ENCODE data around the gene SMIM45. TPM values are rescaled to one million over a fixed set of nuclear protein-coding genes. Genes with fewer than 3 reads are reported as not detected.

SMIM45 gene

GRCh38 chr22:42001706-42002105 lies 49.8 kb downstream of the SMIM45 start:
- no peaks in the 10 kb centered on the region for H3K9me3 ChIP-seq
- TF ChIP-seq, protein P1, sequence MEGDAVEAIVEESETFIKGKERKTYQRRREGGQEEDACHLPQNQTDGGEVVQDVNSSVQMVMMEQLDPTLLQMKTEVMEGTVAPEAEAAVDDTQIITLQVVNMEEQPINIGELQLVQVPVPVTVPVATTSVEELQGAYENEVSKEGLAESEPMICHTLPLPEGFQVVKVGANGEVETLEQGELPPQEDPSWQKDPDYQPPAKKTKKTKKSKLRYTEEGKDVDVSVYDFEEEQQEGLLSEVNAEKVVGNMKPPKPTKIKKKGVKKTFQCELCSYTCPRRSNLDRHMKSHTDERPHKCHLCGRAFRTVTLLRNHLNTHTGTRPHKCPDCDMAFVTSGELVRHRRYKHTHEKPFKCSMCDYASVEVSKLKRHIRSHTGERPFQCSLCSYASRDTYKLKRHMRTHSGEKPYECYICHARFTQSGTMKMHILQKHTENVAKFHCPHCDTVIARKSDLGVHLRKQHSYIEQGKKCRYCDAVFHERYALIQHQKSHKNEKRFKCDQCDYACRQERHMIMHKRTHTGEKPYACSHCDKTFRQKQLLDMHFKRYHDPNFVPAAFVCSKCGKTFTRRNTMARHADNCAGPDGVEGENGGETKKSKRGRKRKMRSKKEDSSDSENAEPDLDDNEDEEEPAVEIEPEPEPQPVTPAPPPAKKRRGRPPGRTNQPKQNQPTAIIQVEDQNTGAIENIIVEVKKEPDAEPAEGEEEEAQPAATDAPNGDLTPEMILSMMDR (IDR thresholded peaks at IDR 0.05): no peak
- no peaks in the 10 kb centered on the region for H3K27me3 ChIP-seq
- intact Hi-C loops (cut with DNase I): no loop called here
- H3K36me3 ChIP-seq: no peaks in the 10 kb centered on the region
- no peak overlapping the region for H3K4me3 ChIP-seq
- no peaks in the 10 kb centered on the region for H3K4me1 ChIP-seq
- DNase-seq (ENCODE audit: low spot score in 2 of 2): no peak
- no peak overlapping the region for H3K27ac ChIP-seq

DNA sequence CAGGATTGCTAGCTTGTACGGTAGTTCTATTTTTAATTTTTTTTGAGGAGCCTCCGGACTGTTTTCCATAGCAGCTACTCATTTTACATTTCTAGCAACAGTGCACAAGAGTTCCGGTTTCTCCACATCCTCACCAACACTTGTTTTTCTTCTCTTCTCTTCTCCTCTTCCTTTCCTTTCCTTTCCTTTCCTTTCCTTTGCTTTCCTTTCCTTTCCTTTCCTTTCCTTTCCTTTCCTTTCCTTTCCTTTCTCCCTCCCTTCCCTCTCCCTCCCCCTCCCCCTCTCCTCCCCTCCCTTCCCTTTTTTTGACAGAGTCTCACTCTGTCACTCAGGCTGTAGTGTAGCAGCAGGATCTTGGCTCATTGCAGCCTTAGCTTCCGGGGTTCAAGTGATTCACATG lies 56.0 kb downstream of the SMIM45 start:
- Histone ChIP-seq H3K36me3 (no peaks in the 10 kb centered on the region), H3K4me1 (no peaks in the 10 kb centered on the region), H3K27me3 (no peaks in the 10 kb centered on the region), H3K9me3 (peaks cover 0 to 24% of the 10 kb centered on the region in 2 donors), H3K4me3 (no peak overlapping the region), H3K27ac (no peak overlapping the region)
- no peak for DNase-seq (ENCODE audit: low spot score in 2 of 2)
- intact Hi-C loops (cut with DNase I): no loop called here
- TF ChIP-seq, protein P1 (IDR thresholded peaks at IDR 0.05): no peak

Other genes with a start within 250 kb of the SMIM45 start
- gene CCDC134, start 151.5 kb upstream of the SMIM45 start, total RNA-seq: 6.4 TPM
- gene SREBF2, start 119.0 kb upstream of the SMIM45 start, total RNA-seq: 46.1 TPM
- gene SHISA8, start 37.1 kb upstream of the SMIM45 start, total RNA-seq: not detected
- not detected for gene TNFRSF13C, start 25.3 kb upstream of the SMIM45 start, total RNA-seq
- gene CENPM, start 5.0 kb upstream of the SMIM45 start, total RNA-seq: not detected
- gene SEPTIN3, start 17.3 kb downstream of the SMIM45 start, total RNA-seq: not detected
- not detected for gene WBP2NL, start 46.6 kb downstream of the SMIM45 start, total RNA-seq
- 52.3 TPM for gene NAGA, start 118.7 kb downstream of the SMIM45 start, total RNA-seq
- 41.5 TPM for gene PHETA2, start 122.1 kb downstream of the SMIM45 start, total RNA-seq
- gene SMDT1, start 127.5 kb downstream of the SMIM45 start, total RNA-seq: 1.3 TPM
- 23.9 TPM for gene NDUFA6, start 138.6 kb downstream of the SMIM45 start, total RNA-seq
- gene CYP2D6, start 178.7 kb downstream of the SMIM45 start, total RNA-seq: 0.53 TPM

Data from ascending aorta (tissue), 2 donors.